Vagina (tissue), 2 donors: ENCODE data around the gene GGCT. TPM values are rescaled to one million over a fixed set of nuclear protein-coding genes. Genes with fewer than 3 reads are reported as not detected.
"Not testable (repeated sequence)": the region's sequence is repeated elsewhere in the genome, so short reads cannot be mapped to it uniquely, and the experiment has no call there.

ENCODE experiments used
- DNase-seq, 2 donors: peaks; one replicate each; pipeline ENCODE4 v3.0.0-alpha.2; 2017; ENCODE audit errors: extremely low spot score in 2 of 2
- H3K27ac ChIP-seq: fragments of 200-600 bp; sonication (generic); one replicate; pipeline ENCODE4 v1.5.1; 2019
- H3K27me3 ChIP-seq: fragments of 200-600 bp; sonication (generic); one replicate; pipeline ENCODE4 v1.5.1; 2019
- H3K36me3 ChIP-seq, 2 donors: fragments of 200-600 bp; sonication (generic); one replicate each; pipeline ENCODE4 v1.5.1; 2017 to 2019
- H3K4me1 ChIP-seq: fragments of 200-600 bp; sonication (generic); one replicate; pipeline ENCODE4 v1.5.1; 2019
- H3K4me3 ChIP-seq, 2 donors: fragments of 200-600 bp; sonication (generic); 1 replicate in 1 of 2; 2 replicates in 1 of 2; pipeline ENCODE4 v1.5.1; 2016 to 2019
- H3K9me3 ChIP-seq: fragments of 200-600 bp; sonication (generic); one replicate; pipeline ENCODE4 v1.5.1; 2019
- POLR2A ChIP-seq, 2 donors: fragments of 450-650 bp; IDR thresholded peaks; one replicate each; pipeline ENCODE4 v1.6.1; 2017; ENCODE audit warnings: antibody characterized with exemption in 2 of 2, mild to moderate bottlenecking in 2 of 2, moderate library complexity in 2 of 2
- POLR2AphosphoS5 ChIP-seq, 2 donors: sonication (generic); formaldehyde crosslinking; IDR thresholded peaks; one replicate each; pipeline ENCODE4 v1.9.0; 2017; ENCODE audit warnings: antibody characterized with exemption in 2 of 2, mild to moderate bottlenecking in 2 of 2, low read depth in 1 of 2; ENCODE audit not compliant: insufficient read depth in 1 of 2
- intact Hi-C: fragments of 100-400 bp; cut with DNase I; formaldehyde crosslinking; loops from one replicate; pipeline ENCODE4 v1.15.1; 2023
- total RNA-seq: library from RNA; depleted of rRNA; stranded (reverse); fragments of >200 nt; gene quantifications from one replicate; pipeline ENCODE4 v1.2.3, GENCODE V29; 2016
- TF ChIP-seq, protein P1 (sequence below), 3 experiments: fragments of 450-650 bp in 2 of 3; fragments of 200-600 bp in 1 of 3; sonication (generic) in 1 of 3; IDR thresholded peaks; one replicate each; pipeline ENCODE4 v1.5.1; 2017 to 2019; ENCODE audit warnings: antibody characterized with exemption in 3 of 3, mild to moderate bottlenecking in 2 of 3, moderate library complexity in 2 of 3

GGCT gene
- total RNA-seq, 1 donor from 2014 or later = 21.6 TPM

DNA sequence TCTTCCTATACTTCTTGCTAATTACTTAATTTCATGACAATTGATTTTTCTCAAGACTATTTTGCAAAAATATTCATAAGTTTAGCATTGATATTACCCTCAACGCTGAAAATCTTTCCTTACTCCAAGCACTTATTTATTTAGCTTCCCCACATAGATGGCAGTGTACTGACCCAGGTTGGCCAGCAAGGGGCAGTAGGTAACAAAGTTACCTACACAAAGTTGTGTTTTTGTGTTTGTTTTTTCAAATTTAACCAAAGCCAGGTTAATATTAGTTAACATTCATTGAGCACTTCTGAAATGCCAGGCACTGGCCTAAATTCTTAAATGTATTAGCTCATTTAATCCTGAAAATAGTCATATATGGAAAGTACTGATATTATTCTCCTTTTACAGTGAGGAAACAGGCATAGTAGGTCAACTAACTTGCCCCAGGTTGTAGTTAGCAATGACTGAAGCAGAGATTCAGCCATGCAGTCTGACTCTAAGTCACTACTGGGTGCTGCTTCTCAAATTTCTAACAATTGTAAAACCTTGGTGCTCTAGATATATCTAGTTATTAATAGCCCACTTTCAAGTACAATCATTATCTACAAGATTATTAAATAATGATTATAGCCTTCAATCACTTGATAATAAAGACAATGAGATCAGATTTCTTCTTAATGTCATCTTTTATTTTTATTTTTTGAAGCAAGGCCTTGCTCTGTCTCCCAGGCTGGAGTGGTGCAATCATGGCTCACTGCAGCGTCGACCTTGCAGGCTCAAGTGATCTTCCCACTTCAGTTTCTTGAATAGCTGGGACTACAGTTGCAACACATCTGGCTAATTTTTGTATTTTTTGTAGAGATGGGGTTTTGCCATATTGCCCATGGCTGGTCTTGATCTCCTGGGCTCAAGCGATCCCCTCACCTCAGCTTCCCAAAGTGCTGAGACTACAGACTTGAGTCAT, 5.8 kb upstream of the GGCT start:
- peaks cover 8% of the 10 kb centered on the region for H3K4me1 ChIP-seq
- no peak for DNase-seq
- no peak overlapping the region for H3K4me3 ChIP-seq
- no peak overlapping the region for H3K27ac ChIP-seq
- H3K27me3 ChIP-seq = no peaks in the 10 kb centered on the region
- TF ChIP-seq POLR2A (IDR thresholded peaks at IDR 0.05) = no peak
- TF ChIP-seq, protein P1, sequence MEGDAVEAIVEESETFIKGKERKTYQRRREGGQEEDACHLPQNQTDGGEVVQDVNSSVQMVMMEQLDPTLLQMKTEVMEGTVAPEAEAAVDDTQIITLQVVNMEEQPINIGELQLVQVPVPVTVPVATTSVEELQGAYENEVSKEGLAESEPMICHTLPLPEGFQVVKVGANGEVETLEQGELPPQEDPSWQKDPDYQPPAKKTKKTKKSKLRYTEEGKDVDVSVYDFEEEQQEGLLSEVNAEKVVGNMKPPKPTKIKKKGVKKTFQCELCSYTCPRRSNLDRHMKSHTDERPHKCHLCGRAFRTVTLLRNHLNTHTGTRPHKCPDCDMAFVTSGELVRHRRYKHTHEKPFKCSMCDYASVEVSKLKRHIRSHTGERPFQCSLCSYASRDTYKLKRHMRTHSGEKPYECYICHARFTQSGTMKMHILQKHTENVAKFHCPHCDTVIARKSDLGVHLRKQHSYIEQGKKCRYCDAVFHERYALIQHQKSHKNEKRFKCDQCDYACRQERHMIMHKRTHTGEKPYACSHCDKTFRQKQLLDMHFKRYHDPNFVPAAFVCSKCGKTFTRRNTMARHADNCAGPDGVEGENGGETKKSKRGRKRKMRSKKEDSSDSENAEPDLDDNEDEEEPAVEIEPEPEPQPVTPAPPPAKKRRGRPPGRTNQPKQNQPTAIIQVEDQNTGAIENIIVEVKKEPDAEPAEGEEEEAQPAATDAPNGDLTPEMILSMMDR (IDR thresholded peaks at IDR 0.05) = peak; percentile 30 to 64 (median 60)
- TF ChIP-seq POLR2AphosphoS5 (IDR thresholded peaks at IDR 0.05; ENCODE audit: insufficient read depth in 1 of 2, low read depth in 1 of 2) = no peak
- H3K36me3 ChIP-seq = no peaks in the 10 kb centered on the region
- no peaks in the 10 kb centered on the region for H3K9me3 ChIP-seq
- intact Hi-C loops = no loop called here

DNA sequence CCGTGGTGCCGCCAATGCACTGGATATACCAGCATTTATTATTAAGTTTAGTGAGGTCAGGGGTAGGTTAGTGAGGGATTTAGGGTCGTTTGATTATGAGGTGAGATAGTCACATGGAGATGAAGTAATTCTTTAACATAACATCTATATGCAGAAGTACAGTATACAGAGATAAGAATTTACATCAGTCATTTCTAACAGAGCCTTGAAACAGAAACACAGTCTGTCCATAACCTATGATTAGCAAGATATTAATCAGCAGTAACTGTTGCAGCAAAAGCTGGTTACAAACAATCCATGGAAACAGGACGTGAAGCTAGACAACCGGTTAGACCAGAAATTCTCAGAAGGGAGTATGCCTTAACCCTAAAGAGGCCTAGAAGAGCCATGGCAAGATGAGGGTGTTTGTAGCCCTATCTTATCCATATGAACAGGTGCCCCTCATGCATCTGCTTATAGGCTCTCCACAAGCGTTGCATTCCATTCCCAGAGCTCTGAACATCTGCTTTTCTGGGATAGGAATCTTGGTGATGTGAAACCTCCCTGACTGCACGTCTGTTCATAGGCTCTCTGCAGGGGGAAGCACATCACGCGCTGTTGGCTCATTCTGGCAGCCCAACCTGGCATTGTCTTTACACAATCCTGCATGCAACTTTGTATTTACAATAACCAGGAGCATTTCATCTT, 4.7 kb upstream of the GGCT start:
- intact Hi-C loops, H3K27ac ChIP-seq: not testable (repeated sequence)

DNA sequence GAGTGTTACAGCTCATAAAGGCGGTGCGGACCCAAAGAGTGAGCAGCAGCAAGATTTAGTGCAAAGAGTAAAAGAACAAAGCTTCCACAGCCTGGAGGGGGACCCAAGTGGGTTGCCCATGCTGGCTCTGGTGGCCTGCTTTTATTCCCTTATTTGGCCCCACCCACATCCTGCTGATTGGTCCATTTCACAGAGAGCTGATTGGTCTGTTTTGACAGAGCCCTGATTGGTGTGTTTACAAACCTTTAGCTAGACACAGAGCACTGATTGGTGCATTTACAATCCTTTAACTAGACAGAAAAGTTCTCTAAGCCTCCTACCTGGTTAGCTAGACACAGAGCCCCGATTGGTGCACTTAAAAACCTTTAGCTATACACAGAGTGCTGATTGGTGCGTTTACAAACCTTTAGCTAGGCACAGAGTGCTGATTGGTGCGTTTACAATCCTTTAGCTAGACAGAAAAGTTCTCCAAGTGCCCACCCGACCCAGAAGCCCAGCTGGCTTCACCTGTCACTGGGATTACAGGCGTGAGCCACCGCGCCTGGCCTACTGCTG, 2.8 kb upstream of the GGCT start:
- H3K9me3 ChIP-seq, DNase-seq, intact Hi-C loops: not testable (repeated sequence)

More for the DNA sequence above, 4.7 kb upstream of the GGCT start:
- not testable (repeated sequence) for H3K9me3 ChIP-seq, H3K36me3 ChIP-seq, H3K4me3 ChIP-seq, H3K27me3 ChIP-seq, DNase-seq
- H3K4me1 ChIP-seq = peaks cover 11% of the 10 kb centered on the region

DNA sequence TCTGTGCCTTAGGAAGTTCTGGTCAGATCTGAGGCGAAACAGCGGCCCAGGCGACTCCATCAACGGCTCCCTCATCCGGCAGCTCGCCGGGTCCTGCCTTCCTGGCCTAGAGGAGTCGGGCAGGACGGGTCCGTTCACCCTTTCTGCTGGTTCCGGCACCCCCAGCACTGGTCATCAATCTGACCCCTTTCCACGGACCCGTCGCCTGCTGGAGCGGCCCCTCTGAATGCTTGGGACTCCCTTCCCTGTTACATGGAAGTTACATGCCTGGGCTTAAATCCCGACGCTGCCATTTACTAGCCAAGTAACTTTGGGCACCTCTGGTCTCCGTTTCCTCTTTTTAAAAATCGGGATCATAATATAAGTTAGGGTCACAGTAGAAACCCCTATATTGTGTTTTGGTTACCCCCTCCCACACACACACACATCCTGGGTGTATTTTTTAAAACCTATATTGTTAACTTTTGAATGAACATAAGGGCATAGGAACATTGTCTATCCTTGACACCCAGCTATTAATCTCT, 607 bp upstream of the GGCT start:
- no peaks in the 10 kb centered on the region for H3K36me3 ChIP-seq
- H3K4me3 ChIP-seq = peak overlapping the region; percentile 59 to 93
- H3K9me3 ChIP-seq = no peaks in the 10 kb centered on the region
- TF ChIP-seq POLR2AphosphoS5 (IDR thresholded peaks at IDR 0.05; ENCODE audit: insufficient read depth in 1 of 2, low read depth in 1 of 2) (peak in 1 of 2 donors; percentile 38), POLR2A (IDR thresholded peaks at IDR 0.05) (no peak)
- TF ChIP-seq, protein P1 (IDR thresholded peaks at IDR 0.05) = no peak
- DNase-seq = no peak
- intact Hi-C loops = no loop called here
- peak overlapping the region; percentile 87 for H3K27ac ChIP-seq
- H3K27me3 ChIP-seq = no peaks in the 10 kb centered on the region
- peaks cover 36% of the 10 kb centered on the region for H3K4me1 ChIP-seq

More for the DNA sequence above, 2.8 kb upstream of the GGCT start:
- peaks cover 29% of the 10 kb centered on the region for H3K4me1 ChIP-seq
- H3K4me3 ChIP-seq, H3K36me3 ChIP-seq, H3K27ac ChIP-seq, H3K27me3 ChIP-seq: not testable (repeated sequence)

DNA sequence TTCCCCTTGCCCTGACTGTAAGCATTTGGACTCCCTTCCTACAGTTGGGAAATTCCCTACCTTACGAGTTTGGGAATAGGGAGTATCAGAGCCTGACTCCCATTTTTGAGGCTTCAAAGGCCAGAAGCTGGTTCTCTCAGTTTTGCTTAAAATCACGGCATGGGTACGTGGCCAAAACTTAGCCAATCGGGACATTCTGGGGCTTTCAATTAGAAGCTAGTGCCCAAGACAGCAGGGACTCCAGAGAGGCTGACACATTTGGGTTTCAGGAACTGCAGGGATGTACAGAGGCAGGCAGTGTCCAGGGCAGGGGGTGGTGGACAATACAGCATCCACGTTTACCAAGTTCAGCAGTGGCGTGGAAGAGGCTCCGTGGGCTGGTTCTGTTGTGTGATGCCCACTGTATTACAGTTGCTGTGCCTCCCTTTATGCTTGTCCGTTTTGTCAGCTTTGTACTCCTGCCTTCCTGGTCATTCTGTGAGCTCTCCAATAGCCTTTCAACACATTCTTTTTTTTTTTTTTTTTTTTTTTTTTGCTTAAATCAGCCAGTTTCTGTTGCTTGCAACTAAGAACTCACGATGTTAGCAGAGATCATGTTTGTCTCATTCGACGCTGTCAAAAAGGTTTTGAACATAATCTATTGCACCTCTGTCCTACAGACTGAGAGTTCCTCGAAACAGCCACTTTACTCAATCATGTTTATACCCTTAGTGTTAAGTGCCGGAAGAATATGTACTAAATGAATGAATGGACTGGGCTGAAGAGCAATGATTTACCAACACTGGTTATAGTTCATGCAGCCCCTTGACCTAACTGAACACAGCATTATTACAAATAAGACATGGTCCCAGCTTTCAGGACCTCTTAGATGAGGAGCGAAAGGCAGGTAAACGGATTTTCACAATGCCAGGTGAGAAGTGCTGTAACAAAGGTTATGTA, 1.1 kb downstream of the GGCT start:
- no peaks in the 10 kb centered on the region for H3K9me3 ChIP-seq
- H3K27ac ChIP-seq = peak overlapping the region; percentile 87
- peak overlapping the region; percentile 59 to 93 for H3K4me3 ChIP-seq
- peaks cover 30% of the 10 kb centered on the region for H3K4me1 ChIP-seq
- no peak for DNase-seq
- no peaks in the 10 kb centered on the region for H3K27me3 ChIP-seq
- intact Hi-C loops = no loop called here
- H3K36me3 ChIP-seq = peaks cover 0 to 3% of the 10 kb centered on the region in 2 donors
- TF ChIP-seq, protein P1 (IDR thresholded peaks at IDR 0.05) = no peak
- TF ChIP-seq POLR2A (IDR thresholded peaks at IDR 0.05) (no peak), POLR2AphosphoS5 (IDR thresholded peaks at IDR 0.05; ENCODE audit: insufficient read depth in 1 of 2, low read depth in 1 of 2) (no peak)
